Keratinocyte (primary cell): ENCODE results near the gene PALS2. TPM values are rescaled to one million over a fixed set of nuclear protein-coding genes. Genes with fewer than 3 reads are reported as not detected.

Source experiments
- DNase-seq: peaks from one replicate; pipeline ENCODE4 v3.0.0-alpha.2; 2011; ENCODE audit warnings: low read depth, missing footprints, low spot score
- FAIRE-seq: peaks from 2 replicates; lab custom pipeline; 2011; peaks lifted over from hg19 to GRCh38; lab: Jason Lieb, UNC
- H2AFZ ChIP-seq: 2 replicates; pipeline ENCODE4 v1.6.0; 2012; ENCODE audit warnings: low read length, control low read depth, inconsistent platforms; ENCODE audit not compliant: control insufficient read depth
- H3K27ac ChIP-seq: 2 replicates; pipeline ENCODE4 v1.5.1; 2011; ENCODE audit warnings: low read length; ENCODE audit not compliant: control insufficient read depth, insufficient read depth
- H3K27me3 ChIP-seq: 3 replicates; pipeline ENCODE4 v1.6.0; 2011; ENCODE audit warnings: low read length; ENCODE audit not compliant: control insufficient read depth, insufficient read depth; ENCODE audit errors: extremely low read depth
- H3K36me3 ChIP-seq, 2 experiments: 2 replicates in 1 of 2; 3 replicates in 1 of 2; pipeline ENCODE4 v1.5.1; 2011; ENCODE audit warnings: low read length in 2 of 2, mild to moderate bottlenecking in 1 of 2; ENCODE audit not compliant: control insufficient read depth in 2 of 2, insufficient read depth in 2 of 2; ENCODE audit errors: extremely low read depth in 1 of 2
- H3K4me1 ChIP-seq: 3 replicates; pipeline ENCODE4 v1.5.1; 2011; ENCODE audit warnings: low read length; ENCODE audit not compliant: control insufficient read depth, insufficient read depth; ENCODE audit errors: extremely low read depth
- H3K4me2 ChIP-seq: 3 replicates; pipeline ENCODE4 v1.6.0; 2011; ENCODE audit warnings: low read depth, low read length; ENCODE audit not compliant: control insufficient read depth, insufficient read depth; ENCODE audit errors: extremely low read depth
- H3K4me3 ChIP-seq, 3 experiments: fragments of 200-600 bp in 1 of 3; sonication (generic) in 1 of 3; 2 replicates in 2 of 3; 3 replicates in 1 of 3; pipeline ENCODE4 v1.5.1; 2011 to 2016; ENCODE audit warnings: low read length in 3 of 3, mild to moderate bottlenecking in 3 of 3, control low read depth in 2 of 3, inconsistent platforms in 1 of 3, low read depth in 1 of 3, mixed read lengths in 1 of 3, mixed run types in 1 of 3, moderate library complexity in 1 of 3; ENCODE audit not compliant: control insufficient read depth in 2 of 3, insufficient read depth in 2 of 3; ENCODE audit errors: extremely low read depth in 1 of 3
- H3K79me2 ChIP-seq: 2 replicates; pipeline ENCODE4 v1.6.0; 2012; ENCODE audit warnings: low read length; ENCODE audit not compliant: control insufficient read depth, insufficient read depth
- H3K9ac ChIP-seq: 3 replicates; pipeline ENCODE4 v1.6.0; 2011; ENCODE audit warnings: low read length; ENCODE audit not compliant: control insufficient read depth, insufficient read depth; ENCODE audit errors: extremely low read depth
- H3K9me1 ChIP-seq: 3 replicates; pipeline ENCODE4 v1.6.0; 2011; ENCODE audit warnings: low read length; ENCODE audit not compliant: control insufficient read depth, insufficient read depth; ENCODE audit errors: extremely low read depth
- H3K9me3 ChIP-seq: 2 replicates; pipeline ENCODE4 v1.5.1; 2012; ENCODE audit warnings: low read depth, low read length; ENCODE audit not compliant: control insufficient read depth
- H4K20me1 ChIP-seq: 3 replicates; pipeline ENCODE4 v1.6.0; 2011; ENCODE audit warnings: low read length; ENCODE audit not compliant: control insufficient read depth, insufficient read depth; ENCODE audit errors: extremely low read depth
- CTCF ChIP-seq, 3 experiments: IDR thresholded peaks in 1 of 3; conservative IDR thresholded peaks in 1 of 3; optimal IDR thresholded peaks in 1 of 3; 2 replicates in 2 of 3; 3 replicates in 1 of 3; pipeline versions ENCODE3 to v1.5.1; 2011; ENCODE audit warnings: low read length in 3 of 3, mild to moderate bottlenecking in 3 of 3, moderate library complexity in 2 of 3, control low read depth in 1 of 3, inconsistent platforms in 1 of 3; ENCODE audit not compliant: insufficient read depth in 2 of 3; ENCODE audit errors: extremely low read depth in 1 of 3
- EZH2 ChIP-seq: IDR thresholded peaks from one replicate; pipeline ENCODE4 v1.6.1; 2012; ENCODE audit warnings: inconsistent platforms, mild to moderate bottlenecking, low read length, moderate library complexity
- dilution Hi-C: fragments of 300-500 bp; cut with MboI; formaldehyde crosslinking; loops from one replicate; pipeline ENCODE4 v1.7.0; 2020; ENCODE audit warnings: low sequenced_read_pairs; ENCODE audit not compliant: extremely low pct_ligation_motif_present
- polyA plus RNA-seq, 5 experiments: library from polyadenylated mRNA; depleted of rRNA in 3 of 5; stranded (reverse) in 3 of 5; stranded (forward) in 1 of 5; unstranded in 1 of 5; fragments of >200 nt; gene quantifications; 1 replicate in 1 of 5; 2 replicates in 3 of 5; 3 replicates in 1 of 5; pipeline versions ENCODE4 v1.2.1 to v1.2.3, GENCODE V29; 2011 to 2012; ENCODE audit warnings: missing spikeins in 2 of 5, low read depth in 1 of 5, low replicate concordance in 1 of 5

PALS2 gene
- polyA plus RNA-seq, 1 donor (not counting 4 experiments of a cell fraction or from before 2014, with no cell fraction given) = 16.0 TPM

- dilution Hi-C loops = no loop called here
- H3K79me2 ChIP-seq = peaks cover 58% of the 10 kb centered on the region
- peak in 2 of 3 experiments; percentile 20 to 45 for TF ChIP-seq CTCF (optimal IDR thresholded peaks at IDR 0.05 in 1 of 3, IDR thresholded peaks at IDR 0.05 in 1 of 3, conservative IDR thresholded peaks at IDR 0.05 in 1 of 3; ENCODE audit: extremely low read depth in 1 of 3, insufficient read depth in 2 of 3, low read length in 3 of 3)
- TF ChIP-seq EZH2 = no peak
Observed at GRCh38 chr7:24587853-24588252, 14.6 kb downstream of the PALS2 start.

GRCh38 chr7:24591152-24591551 is 17.9 kb downstream of the PALS2 start:
- TF ChIP-seq EZH2 (no peak), CTCF (optimal IDR thresholded peaks at IDR 0.05 in 1 of 3, IDR thresholded peaks at IDR 0.05 in 1 of 3, conservative IDR thresholded peaks at IDR 0.05 in 1 of 3; ENCODE audit: extremely low read depth in 1 of 3, insufficient read depth in 2 of 3, low read length in 3 of 3) (peak in 1 of 3 experiments; percentile 42)
- no peak for FAIRE-seq
- DNase-seq = no peak
- Histone ChIP-seq H2AFZ (no peak overlapping the region), H3K9me1 (no peaks in the 10 kb centered on the region), H3K4me3 (no peak overlapping the region), H3K4me2 (no peak overlapping the region), H3K9ac (no peak overlapping the region), H3K4me1 (no peaks in the 10 kb centered on the region), H3K9me3 (no peaks in the 10 kb centered on the region), H3K79me2 (peaks cover 66% of the 10 kb centered on the region), H4K20me1 (peaks cover 3% of the 10 kb centered on the region), H3K36me3 (no peaks in the 10 kb centered on the region), H3K27me3 (no peaks in the 10 kb centered on the region), H3K27ac (no peak overlapping the region)
- dilution Hi-C loops = no loop called here

More at GRCh38 chr7:24587853-24588252, 14.6 kb downstream of the PALS2 start:
- Histone ChIP-seq H3K36me3 (no peaks in the 10 kb centered on the region), H3K27me3 (no peaks in the 10 kb centered on the region), H3K9me3 (no peaks in the 10 kb centered on the region), H3K4me1 (no peaks in the 10 kb centered on the region), H3K9me1 (no peaks in the 10 kb centered on the region), H2AFZ (no peak overlapping the region), H4K20me1 (peaks cover 3% of the 10 kb centered on the region), H3K9ac (no peak overlapping the region), H3K27ac (no peak overlapping the region), H3K4me2 (no peak overlapping the region), H3K4me3 (no peak overlapping the region)
- no peak for FAIRE-seq
- DNase-seq = no peak
